ENCODE data around the gene KMT5B. TPM values are rescaled to one million over a fixed set of nuclear protein-coding genes. Genes with fewer than 3 reads are reported as not detected.

Gene KMT5B
- total and polyA plus RNA-seq, 2 of the 13 experiments (the other 11 are each of a cell fraction or from before 2014, with no cell fraction given) = 17.6 to 23.7 TPM

- TF ChIP-seq SOX13 (IDR thresholded peaks at IDR 0.05) (peak; percentile 40; the same call in 1 of the 2 replicates), SOX13 (CRISPR knock-in tag; conservative IDR thresholded peaks at IDR 0.05 in 1 of 2, IDR thresholded peaks at IDR 0.05 in 1 of 2) (peak in 1 of 2 experiments; percentile 77; a peak in 2 of 4 replicates), GATAD2A (CRISPR knock-in tag; IDR thresholded peaks at IDR 0.05) (peak; percentile 94), ESRRA (CRISPR knock-in tag; IDR thresholded peaks at IDR 0.05; ENCODE audit: low read depth) (peak; percentile 98), FOXO1 (CRISPR knock-in tag; IDR thresholded peaks at IDR 0.05) (peak; percentile 52; the same call in 1 of the 2 replicates), NFKBIZ (CRISPR knock-in tag; IDR thresholded peaks at IDR 0.05) (peak; percentile 76), ZNF598 (CRISPR knock-in tag; IDR thresholded peaks at IDR 0.05; ENCODE audit: borderline replicate concordance) (no peak), MYPOP (CRISPR knock-in tag; IDR thresholded peaks at IDR 0.05) (no peak; the same call in 1 of the 2 replicates), ZNF609 (CRISPR knock-in tag; IDR thresholded peaks at IDR 0.05; ENCODE audit: borderline replicate concordance) (peak; percentile 76), TFE3 (CRISPR knock-in tag; IDR thresholded peaks at IDR 0.05) (peak; percentile 97), RXRB (CRISPR knock-in tag; IDR thresholded peaks at IDR 0.05; ENCODE audit: borderline replicate concordance) (peak; percentile 97), REL (CRISPR knock-in tag; conservative IDR thresholded peaks at IDR 0.05) (no peak), ZBTB43 (CRISPR knock-in tag; conservative IDR thresholded peaks at IDR 0.05) (peak; percentile 53; the same call in 1 of the 2 replicates), HNF1A (IDR thresholded peaks at IDR 0.05; ENCODE audit: low read depth) (peak; percentile 32; the same call in 1 of the 2 replicates), HNF1A (CRISPR knock-in tag; IDR thresholded peaks at IDR 0.05; ENCODE audit: borderline replicate concordance) (peak; percentile 47; the same call in 1 of the 2 replicates)
Observed at GRCh38 chr11:68145120-68145866, 67.8 kb downstream of the KMT5B start (continued).

Measured in HepG2 (cell line).